Glutamatergic neuron (in vitro differentiated cells): Measurements from ENCODE around the gene ADRB1. TPM values are rescaled to one million over a fixed set of nuclear protein-coding genes. Genes with fewer than 3 reads are reported as not detected.

Experiments
- DNase-seq: peaks from one replicate; pipeline ENCODE4 v3.0.0; 2022
- H3K27ac Mint-ChIP-seq: one replicate; pipeline ENCODE4 v1.8.0; 2020; ENCODE audit warnings: mild to moderate bottlenecking, mixed read lengths, inconsistent platforms; ENCODE audit not compliant: unreplicated experiment
- H3K27me3 Mint-ChIP-seq: one replicate; pipeline ENCODE4 v1.8.0; 2020; ENCODE audit warnings: mild to moderate bottlenecking, moderate library complexity, mixed read lengths, inconsistent platforms; ENCODE audit not compliant: unreplicated experiment
- H3K36me3 Mint-ChIP-seq: one replicate; pipeline ENCODE4 v1.8.0; 2020; ENCODE audit warnings: mild to moderate bottlenecking, mixed read lengths, inconsistent platforms; ENCODE audit not compliant: unreplicated experiment
- H3K4me1 Mint-ChIP-seq: one replicate; pipeline ENCODE4 v1.8.0; 2020; ENCODE audit warnings: mild to moderate bottlenecking, low read depth, mixed read lengths, inconsistent platforms; ENCODE audit not compliant: unreplicated experiment
- H3K4me3 Mint-ChIP-seq: one replicate; pipeline ENCODE4 v1.8.0; 2020; ENCODE audit warnings: mild to moderate bottlenecking, mixed read lengths, inconsistent platforms; ENCODE audit not compliant: unreplicated experiment
- H3K9me3 Mint-ChIP-seq: one replicate; pipeline ENCODE4 v1.8.0; 2020; ENCODE audit warnings: mild to moderate bottlenecking, moderate library complexity, mixed read lengths, inconsistent platforms; ENCODE audit not compliant: unreplicated experiment
- CTCF ChIP-seq: fragments of 200-600 bp; sonication (generic); IDR thresholded peaks from one replicate; pipeline ENCODE4 v1.5.0; 2021; ENCODE audit not compliant: partially characterized antibody, unreplicated experiment
- total RNA-seq: library from RNA; stranded (reverse); fragmentation: NEBNext Ultra II Directional; extraction: Animal tissue kit (Norgen Biotek cat#: 25700); gene quantifications from one replicate; pipeline ENCODE4 v1.2.1, GENCODE V29; 2021; ENCODE audit not compliant: unreplicated experiment

The ADRB1 gene
- total RNA-seq, 1 donor from 2014 or later, result not detected

- no peak for TF ChIP-seq CTCF
- no peak overlapping the region for H3K4me3 Mint-ChIP-seq
- H3K9me3 Mint-ChIP-seq, result peaks cover 3% of the 10 kb centered on the region
- no peak for DNase-seq
- peaks cover 4% of the 10 kb centered on the region for H3K4me1 Mint-ChIP-seq
- H3K27me3 Mint-ChIP-seq, result peaks cover 3% of the 10 kb centered on the region
- no peak overlapping the region for H3K27ac Mint-ChIP-seq
- no peaks in the 10 kb centered on the region for H3K36me3 Mint-ChIP-seq
Measured at GRCh38 chr10:114084215-114084614, 40.5 kb downstream of the ADRB1 start.

GRCh38 chr10:114087255-114087654 is 43.6 kb downstream of the ADRB1 start:
- Mint-ChIP-seq H3K27ac (no peak overlapping the region), H3K4me1 (no peaks in the 10 kb centered on the region), H3K27me3 (peaks cover 3% of the 10 kb centered on the region), H3K36me3 (no peaks in the 10 kb centered on the region), H3K9me3 (peaks cover 3% of the 10 kb centered on the region), H3K4me3 (no peak overlapping the region)
- no peak for TF ChIP-seq CTCF
- no peak for DNase-seq

GRCh38 chr10:114087655-114088054 is 44.0 kb downstream of the ADRB1 start:
- Mint-ChIP-seq H3K9me3 (peaks cover 3% of the 10 kb centered on the region), H3K27ac (no peak overlapping the region), H3K4me1 (no peaks in the 10 kb centered on the region), H3K27me3 (peaks cover 3% of the 10 kb centered on the region), H3K4me3 (no peak overlapping the region), H3K36me3 (no peaks in the 10 kb centered on the region)
- DNase-seq, result no peak
- no peak for TF ChIP-seq CTCF

- no peaks in the 10 kb centered on the region for H3K27me3 Mint-ChIP-seq
- no peaks in the 10 kb centered on the region for H3K4me1 Mint-ChIP-seq
- no peak for TF ChIP-seq CTCF
- H3K9me3 Mint-ChIP-seq, result no peaks in the 10 kb centered on the region
- peaks cover 4% of the 10 kb centered on the region for H3K36me3 Mint-ChIP-seq
- H3K27ac Mint-ChIP-seq, result no peak overlapping the region
- H3K4me3 Mint-ChIP-seq, result no peak overlapping the region
- no peak for DNase-seq
Measured at GRCh38 chr10:114094795-114095194, 51.1 kb downstream of the ADRB1 start.

GRCh38 chr10:114095559-114096337 is 52.1 kb downstream of the ADRB1 start:
- Mint-ChIP-seq H3K4me3 (no peak overlapping the region), H3K27me3 (no peaks in the 10 kb centered on the region), H3K36me3 (peaks cover 4% of the 10 kb centered on the region), H3K4me1 (peaks cover 4% of the 10 kb centered on the region), H3K9me3 (peaks cover 4% of the 10 kb centered on the region), H3K27ac (no peak overlapping the region)
- DNase-seq, result no peak
- TF ChIP-seq CTCF, result no peak
